HL-60 (cell line): Measurements from ENCODE around the gene BBS1.

Experiments
- DNase-seq, 2 experiments: peaks; one replicate each; pipeline ENCODE4 v3.0.0-alpha.2; 2010 to 2020; ENCODE audit warnings: low read depth in 1 of 2, low spot score in 1 of 2
- H3K27ac ChIP-seq: fragments of 250-450 bp; sonication (Bioruptor Pico); replicated peaks from 2 replicates; pipeline ENCODE4 v1.5.1; 2020; ENCODE audit warnings: mild to moderate bottlenecking, moderate library complexity
- H3K27me3 ChIP-seq: fragments of 250-450 bp; sonication (Bioruptor Pico); 2 replicates; pipeline ENCODE4 v1.5.1; 2021; ENCODE audit warnings: mild to moderate bottlenecking, moderate library complexity; ENCODE audit not compliant: insufficient read depth, poor library complexity, severe bottlenecking
- H3K4me3 ChIP-seq: replicated peaks from 2 replicates; pipeline ENCODE4 v1.5.1; 2011; ENCODE audit warnings: mild to moderate bottlenecking, control low read depth, low read length; ENCODE audit not compliant: insufficient read depth
- CTCF ChIP-seq: IDR thresholded peaks from one replicate; pipeline ENCODE4 v1.5.1; 2011; ENCODE audit warnings: low read length, control low read depth, inconsistent platforms; ENCODE audit not compliant: insufficient read depth
- GABPA ChIP-seq: IDR thresholded peaks from 2 replicates; pipeline ENCODE4 v1.6.1; 2012; ENCODE audit warnings: low read depth
- POLR2AphosphoS5 ChIP-seq: IDR thresholded peaks from 2 replicates; pipeline ENCODE4 v1.6.1; 2012; ENCODE audit warnings: low read depth
- REST ChIP-seq: IDR thresholded peaks from 2 replicates; pipeline ENCODE4 v1.6.1; 2012; ENCODE audit warnings: low read depth; ENCODE audit not compliant: insufficient replicate concordance
- SPI1 ChIP-seq: IDR thresholded peaks from 2 replicates; pipeline ENCODE4 v1.6.1; 2012; ENCODE audit warnings: low read depth, mild to moderate bottlenecking, borderline replicate concordance

BBS1 gene

GRCh38 chr11:66464916-66465315 is 45.5 kb upstream of the BBS1 start:
- Histone ChIP-seq H3K27ac (peak overlapping the region; percentile 53), H3K4me3 (peak overlapping the region; percentile 55), H3K27me3 (no peaks in the 10 kb centered on the region)
- DNase-seq, result no peak
- TF ChIP-seq GABPA (no peak), CTCF (no peak), REST (no peak), POLR2AphosphoS5 (no peak), SPI1 (no peak)

- Histone ChIP-seq H3K27me3 (no peaks in the 10 kb centered on the region), H3K27ac (peak overlapping the region; percentile 61), H3K4me3 (peak overlapping the region; percentile 55)
- DNase-seq, result peak in 1 of 2 experiments; percentile 40
- TF ChIP-seq REST, result no peak
- TF ChIP-seq POLR2AphosphoS5, result no peak
- no peak for TF ChIP-seq CTCF
- TF ChIP-seq SPI1, result no peak
- no peak for TF ChIP-seq GABPA
Measured at GRCh38 chr11:66465373-66466224, 44.8 kb upstream of the BBS1 start.

- DNase-seq, result peak; percentile 89 to 90
- Histone ChIP-seq H3K4me3 (peak within 1 kb of the TSS; percentile 55), H3K27ac (peak within 1 kb of the TSS; percentile 61), H3K27me3 (no peaks in the 10 kb centered on the region)
- TF ChIP-seq POLR2AphosphoS5, result no peak
Measured at GRCh38 chr11:66466225-66467033, 44.0 kb upstream of the BBS1 start, which contains the start of gene PELI3. TSS of gene PELI3 (plus strand) at chr11:66466905. CDS start at chr11:66468129, 1,224 bp downstream.
